Smooth muscle cell (in vitro differentiated cells): ENCODE measurements around the gene HSPA12A. TPM values are rescaled to one million over a fixed set of nuclear protein-coding genes. Genes with fewer than 3 reads are reported as not detected.

Source experiments
- DNase-seq: peaks from one replicate; lab custom pipeline; 2025; ENCODE audit not compliant: unreplicated experiment; lab: John Stamatoyannopoulos, UW
- H2AFZ ChIP-seq: fragments of 200-600 bp; sonication (generic); 2 replicates; pipeline ENCODE4 v1.6.0; 2016; ENCODE audit warnings: antibody characterized with exemption, low read depth, mild to moderate bottlenecking
- H3F3A ChIP-seq: fragments of 200-600 bp; sonication (generic); 2 replicates; pipeline ENCODE4 v1.6.0; 2017; ENCODE audit warnings: antibody characterized with exemption, low read depth
- H3K27ac ChIP-seq: fragments of 200-600 bp; sonication (generic); 2 replicates; pipeline ENCODE4 v1.5.1; 2016; ENCODE audit warnings: low read depth, mild to moderate bottlenecking
- H3K27me3 ChIP-seq: fragments of 200-600 bp; sonication (generic); 2 replicates; pipeline ENCODE4 v1.6.1; 2016; ENCODE audit warnings: low read depth, mild to moderate bottlenecking
- H3K36me3 ChIP-seq: fragments of 200-600 bp; sonication (generic); 2 replicates; pipeline ENCODE4 v1.5.1; 2016; ENCODE audit warnings: low read depth
- H3K4me1 ChIP-seq: fragments of 200-600 bp; sonication (generic); 2 replicates; pipeline ENCODE4 v1.5.1; 2016; ENCODE audit warnings: low read depth
- H3K4me2 ChIP-seq: fragments of 200-600 bp; sonication (generic); 2 replicates; pipeline ENCODE4 v1.6.0; 2016; ENCODE audit warnings: mild to moderate bottlenecking
- H3K4me3 ChIP-seq: fragments of 200-600 bp; sonication (generic); 2 replicates; pipeline ENCODE4 v1.5.1; 2016; ENCODE audit warnings: mild to moderate bottlenecking
- H3K79me2 ChIP-seq: fragments of 200-600 bp; sonication (generic); 2 replicates; pipeline ENCODE4 v1.6.0; 2016; ENCODE audit warnings: low read depth, mild to moderate bottlenecking
- H3K9ac ChIP-seq: fragments of 200-600 bp; sonication (generic); 2 replicates; pipeline ENCODE4 v1.6.0; 2016; ENCODE audit warnings: low read depth
- H3K9me3 ChIP-seq: fragments of 200-600 bp; sonication (generic); replicated peaks from 2 replicates; pipeline ENCODE4 v1.5.1; 2016; ENCODE audit warnings: low read depth
- H4K20me1 ChIP-seq: fragments of 200-600 bp; sonication (generic); 2 replicates; pipeline ENCODE4 v1.6.0; 2016; ENCODE audit warnings: low read depth
- WGBS: methylation state at CpG from one replicate; pipeline ENCODE4 v1.1.7; 2016; ENCODE audit warnings: low lambda C conversion rate; 5-methylcytosine and 5-hydroxymethylcytosine counted together
- polyA plus RNA-seq: library from polyadenylated mRNA; unstranded; fragments of >200 nt; fragmentation: Nextera tagmentation; extraction: Ambion mirVana; gene quantifications from 2 replicates; pipeline ENCODE4 v1.2.1, GENCODE V29; 2016
- total RNA-seq: library from RNA; depleted of rRNA; stranded (reverse); fragments of >200 nt; gene quantifications from 2 replicates; pipeline ENCODE4 v1.2.3, GENCODE V29; 2014
- TF ChIP-seq, protein P1 (sequence below): fragments of 200-600 bp; sonication (generic); IDR thresholded peaks from 2 replicates; pipeline ENCODE4 v1.5.1; 2017; ENCODE audit warnings: borderline replicate concordance, mild to moderate bottlenecking, antibody characterized with exemption; ENCODE audit not compliant: insufficient read depth, poor library complexity, severe bottlenecking

HSPA12A gene
- total and polyA plus RNA-seq, 2 experiments from 2014 or later = 5.3 to 6.4 TPM

DNA sequence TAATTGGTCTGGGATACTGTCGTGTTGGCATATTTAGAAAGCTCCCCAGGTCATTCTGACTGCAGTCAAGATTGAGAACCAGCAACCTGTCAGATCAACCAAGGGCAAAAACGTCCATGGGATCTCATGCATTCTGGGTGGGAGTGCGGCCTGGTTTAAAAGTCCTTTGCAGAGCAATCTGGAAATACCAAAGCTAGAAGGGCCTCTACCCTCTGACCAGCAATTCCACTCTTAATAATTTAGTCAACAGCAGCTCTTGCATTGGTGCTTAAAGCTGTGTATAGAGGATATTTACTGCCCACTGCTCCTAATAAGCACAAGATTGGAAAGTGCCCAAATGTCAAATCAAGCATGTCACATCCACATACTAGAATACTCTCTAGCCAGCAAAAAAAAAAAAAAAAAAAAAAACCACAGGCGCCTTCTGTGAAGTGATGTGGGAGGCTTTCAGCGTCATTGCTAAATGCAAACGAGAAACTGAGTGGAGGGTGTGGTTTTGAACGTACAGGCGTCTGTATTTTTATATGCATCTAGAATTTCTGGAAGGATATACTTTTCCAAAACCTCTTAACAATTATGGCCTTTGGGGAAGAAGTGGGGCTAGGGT lies 44.8 kb upstream of the HSPA12A start:
- no peak for DNase-seq
- H3K79me2 ChIP-seq = no peaks in the 10 kb centered on the region
- H3K4me2 ChIP-seq = no peak overlapping the region
- no peaks in the 10 kb centered on the region for H3K9me3 ChIP-seq
- H3K4me1 ChIP-seq = peaks cover 3% of the 10 kb centered on the region
- no peaks in the 10 kb centered on the region for H3K36me3 ChIP-seq
- TF ChIP-seq, protein P1, sequence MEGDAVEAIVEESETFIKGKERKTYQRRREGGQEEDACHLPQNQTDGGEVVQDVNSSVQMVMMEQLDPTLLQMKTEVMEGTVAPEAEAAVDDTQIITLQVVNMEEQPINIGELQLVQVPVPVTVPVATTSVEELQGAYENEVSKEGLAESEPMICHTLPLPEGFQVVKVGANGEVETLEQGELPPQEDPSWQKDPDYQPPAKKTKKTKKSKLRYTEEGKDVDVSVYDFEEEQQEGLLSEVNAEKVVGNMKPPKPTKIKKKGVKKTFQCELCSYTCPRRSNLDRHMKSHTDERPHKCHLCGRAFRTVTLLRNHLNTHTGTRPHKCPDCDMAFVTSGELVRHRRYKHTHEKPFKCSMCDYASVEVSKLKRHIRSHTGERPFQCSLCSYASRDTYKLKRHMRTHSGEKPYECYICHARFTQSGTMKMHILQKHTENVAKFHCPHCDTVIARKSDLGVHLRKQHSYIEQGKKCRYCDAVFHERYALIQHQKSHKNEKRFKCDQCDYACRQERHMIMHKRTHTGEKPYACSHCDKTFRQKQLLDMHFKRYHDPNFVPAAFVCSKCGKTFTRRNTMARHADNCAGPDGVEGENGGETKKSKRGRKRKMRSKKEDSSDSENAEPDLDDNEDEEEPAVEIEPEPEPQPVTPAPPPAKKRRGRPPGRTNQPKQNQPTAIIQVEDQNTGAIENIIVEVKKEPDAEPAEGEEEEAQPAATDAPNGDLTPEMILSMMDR = no peak
- H2AFZ ChIP-seq = no peak overlapping the region
- H3K4me3 ChIP-seq = no peak overlapping the region
- WGBS = 79% methylated on average over 8 of the region's 8 CpGs
- no peak overlapping the region for H3K9ac ChIP-seq
- no peak overlapping the region for H3K27ac ChIP-seq
- no peaks in the 10 kb centered on the region for H4K20me1 ChIP-seq
- no peaks in the 10 kb centered on the region for H3F3A ChIP-seq
- no peaks in the 10 kb centered on the region for H3K27me3 ChIP-seq

DNA sequence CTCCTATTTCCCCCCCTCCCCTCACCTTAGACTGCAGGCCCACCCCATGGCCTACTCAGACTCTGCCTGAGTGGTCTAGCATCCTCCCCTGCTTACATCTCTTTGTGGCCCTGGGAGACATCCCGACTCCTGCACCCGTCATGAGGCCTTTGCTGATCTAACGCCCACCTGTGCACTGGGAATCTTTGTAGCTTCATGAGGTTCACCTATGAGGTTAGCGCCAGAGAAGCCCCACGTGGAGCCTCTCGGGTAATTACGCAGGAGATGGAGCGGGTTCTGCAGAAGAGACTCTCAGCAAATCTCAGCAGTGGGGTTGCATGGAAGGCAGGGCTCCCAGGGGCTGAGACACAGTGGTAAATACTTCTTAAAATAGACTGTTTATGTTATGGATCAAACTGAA lies 43.5 kb upstream of the HSPA12A start:
- Histone ChIP-seq H3K4me2 (no peak overlapping the region), H3K4me3 (no peak overlapping the region), H3K36me3 (no peaks in the 10 kb centered on the region), H3K9ac (no peak overlapping the region), H3K79me2 (no peaks in the 10 kb centered on the region), H3K4me1 (peaks cover 3% of the 10 kb centered on the region), H3K9me3 (no peaks in the 10 kb centered on the region), H2AFZ (no peak overlapping the region), H4K20me1 (no peaks in the 10 kb centered on the region), H3K27me3 (no peaks in the 10 kb centered on the region), H3F3A (no peaks in the 10 kb centered on the region), H3K27ac (no peak overlapping the region)
- no peak for DNase-seq
- TF ChIP-seq, protein P1 = no peak
- WGBS = 93% methylated on average over 8 of the region's 8 CpGs

DNA sequence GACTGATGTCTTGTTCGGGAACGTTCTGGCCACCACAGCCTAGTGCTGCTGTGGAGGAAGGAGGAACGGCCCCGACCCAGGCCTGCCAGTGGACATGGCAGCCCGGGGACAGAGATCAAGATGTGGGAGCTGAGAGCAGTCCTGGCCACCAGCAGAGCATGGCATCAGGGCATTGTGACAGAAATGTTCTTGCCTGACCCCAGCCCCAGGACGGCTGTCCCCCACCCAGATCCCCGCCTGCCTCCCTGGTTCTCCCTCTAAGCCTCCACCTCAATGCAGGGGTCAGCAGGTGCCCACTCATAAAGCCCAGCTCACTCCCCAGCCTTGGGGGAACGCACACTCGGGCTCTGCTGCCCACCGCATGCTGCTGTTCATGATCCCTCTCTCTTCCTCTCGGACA lies 42.9 kb upstream of the HSPA12A start:
- Histone ChIP-seq H3F3A (no peaks in the 10 kb centered on the region), H3K9me3 (no peaks in the 10 kb centered on the region), H3K79me2 (no peaks in the 10 kb centered on the region), H3K9ac (no peak overlapping the region), H4K20me1 (no peaks in the 10 kb centered on the region), H3K36me3 (no peaks in the 10 kb centered on the region), H2AFZ (no peak overlapping the region), H3K27me3 (no peaks in the 10 kb centered on the region), H3K4me1 (peaks cover 3% of the 10 kb centered on the region), H3K4me2 (no peak overlapping the region), H3K27ac (no peak overlapping the region), H3K4me3 (no peak overlapping the region)
- WGBS = 91% methylated on average over 10 of the region's 11 CpGs
- TF ChIP-seq, protein P1 = no peak
- DNase-seq = no peak

DNA sequence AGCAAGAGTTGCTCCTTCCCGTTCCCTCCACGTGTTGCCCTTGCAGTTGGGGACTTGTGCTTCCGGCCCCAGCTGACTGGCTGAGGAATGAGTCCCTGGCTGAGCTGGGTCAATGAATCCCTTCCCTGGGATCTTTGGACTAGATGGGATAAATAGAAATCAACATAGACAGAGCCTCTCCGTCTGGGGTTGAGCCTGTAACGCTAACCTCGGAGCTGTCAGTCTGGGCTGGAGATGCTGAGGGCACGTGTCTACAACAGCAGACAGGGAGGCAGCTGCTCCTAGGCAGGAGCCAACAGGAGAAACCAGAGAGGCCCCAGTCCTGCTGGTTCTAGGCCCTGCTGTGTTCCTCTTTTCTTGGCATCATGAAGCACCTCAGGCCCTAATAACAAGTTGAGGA lies 42.3 kb upstream of the HSPA12A start:
- Histone ChIP-seq H3K9me3 (no peaks in the 10 kb centered on the region), H3K27ac (no peak overlapping the region), H2AFZ (no peak overlapping the region), H3F3A (no peaks in the 10 kb centered on the region), H3K27me3 (no peaks in the 10 kb centered on the region), H3K79me2 (no peaks in the 10 kb centered on the region), H3K4me1 (peaks cover 3% of the 10 kb centered on the region), H3K4me2 (no peak overlapping the region), H3K4me3 (no peak overlapping the region), H3K9ac (no peak overlapping the region), H3K36me3 (no peaks in the 10 kb centered on the region), H4K20me1 (no peaks in the 10 kb centered on the region)
- no peak for DNase-seq
- WGBS = 89% methylated on average over 7 of the region's 7 CpGs
- TF ChIP-seq, protein P1 = no peak
